Body of pancreas (tissue), 4 donors: ENCODE measurements around the gene ARPIN. TPM values are rescaled to one million over a fixed set of nuclear protein-coding genes. Genes with fewer than 3 reads are reported as not detected.
A peak's percentile ranks its signal among the peaks of the same experiment; 100 is the strongest.

Experiments
- ATAC-seq: fragments of 150-250 bp; one replicate; pipeline ENCODE4 v1.9.1; 2016
- DNase-seq, 4 donors: peaks; one replicate each; pipeline ENCODE4 v3.0.0-alpha.2; 2019
- H3K27ac ChIP-seq, 4 donors: fragments of 200-600 bp; sonication (generic); 1 replicate in 3 of 4; 2 replicates in 1 of 4; pipeline versions ENCODE4 v1.5.1 to v1.6.1; 2016 to 2019; ENCODE audit warnings: mild to moderate bottlenecking in 1 of 4, mixed read lengths in 1 of 4, moderate library complexity in 1 of 4
- H3K27me3 ChIP-seq, 2 donors: fragments of 200-600 bp; sonication (generic); one replicate each; pipeline ENCODE4 v1.6.0; 2016; ENCODE audit warnings: mild to moderate bottlenecking in 1 of 2
- H3K36me3 ChIP-seq, 2 donors: fragments of 200-600 bp; sonication (generic); replicated peaks in 1 of 2; 2 replicates each; pipeline ENCODE4 v1.5.1; 2016; ENCODE audit warnings: low read depth in 2 of 2; ENCODE audit not compliant: insufficient read depth in 1 of 2
- H3K4me1 ChIP-seq: fragments of 200-600 bp; sonication (generic); one replicate; pipeline ENCODE4 v1.6.0; 2016
- H3K4me3 ChIP-seq, 2 donors: fragments of 200-600 bp; sonication (generic); 1 replicate in 1 of 2; 2 replicates in 1 of 2; pipeline ENCODE4 v1.5.1; 2016 to 2019
- H3K9me3 ChIP-seq, 3 donors: fragments of 200-600 bp; sonication (generic); 1 replicate in 2 of 3; 2 replicates in 1 of 3; pipeline ENCODE4 v1.5.1; 2016
- POLR2A ChIP-seq, 3 donors: fragments of 450-650 bp; IDR thresholded peaks; one replicate each; pipeline ENCODE4 v1.6.1; 2016; ENCODE audit warnings: antibody characterized with exemption in 3 of 3, mild to moderate bottlenecking in 2 of 3
- WGBS, 2 donors: methylation state at CpG; one replicate each; pipeline ENCODE4 v1.1.5; 2017; 5-methylcytosine and 5-hydroxymethylcytosine counted together
- intact Hi-C: fragments of 100-400 bp; cut with DNase I; formaldehyde crosslinking; loops from one replicate; pipeline ENCODE4 v1.15.1; 2023
- total RNA-seq, 2 donors: library from RNA; depleted of rRNA; stranded (reverse); fragments of >200 nt; gene quantifications; one replicate each; pipeline ENCODE4 v1.1.0, GENCODE V29; 2016
- TF ChIP-seq, protein P1 (sequence below), 7 experiments: fragments of 450-650 bp in 4 of 7; fragments of 200-600 bp in 3 of 7; sonication (generic) in 3 of 7; IDR thresholded peaks; one replicate each; pipeline ENCODE4 v1.5.1; 2016 to 2019; ENCODE audit warnings: antibody characterized with exemption in 7 of 7

Gene ARPIN
- total RNA-seq, 2 donors from 2014 or later: 23.1 to 40.5 TPM

DNA sequence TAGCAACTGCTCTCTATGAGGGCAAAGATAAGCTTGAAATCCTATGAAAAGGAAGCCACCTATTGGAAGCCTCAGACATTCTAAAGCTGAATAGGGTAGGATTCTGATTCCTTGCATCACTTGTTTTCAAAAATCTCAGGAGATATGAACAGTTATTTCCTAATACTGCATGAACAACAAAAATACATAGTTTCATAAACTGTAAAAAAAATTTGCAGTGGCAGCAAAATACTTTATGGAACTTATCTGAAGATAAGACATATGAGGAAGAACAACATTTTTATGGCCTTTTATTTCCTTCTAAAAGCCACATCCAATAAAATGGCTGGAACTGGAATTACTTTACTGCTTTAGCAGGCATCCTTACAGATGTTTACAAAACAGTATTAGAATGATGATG is 48.8 kb downstream of the ARPIN start:
- ATAC-seq (no peak), DNase-seq (no peak)
- TF ChIP-seq, protein P1, sequence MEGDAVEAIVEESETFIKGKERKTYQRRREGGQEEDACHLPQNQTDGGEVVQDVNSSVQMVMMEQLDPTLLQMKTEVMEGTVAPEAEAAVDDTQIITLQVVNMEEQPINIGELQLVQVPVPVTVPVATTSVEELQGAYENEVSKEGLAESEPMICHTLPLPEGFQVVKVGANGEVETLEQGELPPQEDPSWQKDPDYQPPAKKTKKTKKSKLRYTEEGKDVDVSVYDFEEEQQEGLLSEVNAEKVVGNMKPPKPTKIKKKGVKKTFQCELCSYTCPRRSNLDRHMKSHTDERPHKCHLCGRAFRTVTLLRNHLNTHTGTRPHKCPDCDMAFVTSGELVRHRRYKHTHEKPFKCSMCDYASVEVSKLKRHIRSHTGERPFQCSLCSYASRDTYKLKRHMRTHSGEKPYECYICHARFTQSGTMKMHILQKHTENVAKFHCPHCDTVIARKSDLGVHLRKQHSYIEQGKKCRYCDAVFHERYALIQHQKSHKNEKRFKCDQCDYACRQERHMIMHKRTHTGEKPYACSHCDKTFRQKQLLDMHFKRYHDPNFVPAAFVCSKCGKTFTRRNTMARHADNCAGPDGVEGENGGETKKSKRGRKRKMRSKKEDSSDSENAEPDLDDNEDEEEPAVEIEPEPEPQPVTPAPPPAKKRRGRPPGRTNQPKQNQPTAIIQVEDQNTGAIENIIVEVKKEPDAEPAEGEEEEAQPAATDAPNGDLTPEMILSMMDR (IDR thresholded peaks at IDR 0.05): no peak
- no peak for TF ChIP-seq POLR2A (IDR thresholded peaks at IDR 0.05)
- Histone ChIP-seq H3K36me3 (no peaks in the 10 kb centered on the region), H3K27me3 (no peaks in the 10 kb centered on the region), H3K4me3 (no peak overlapping the region), H3K27ac (peak overlapping the region in 3 of 4 donors; percentile 62 to 93 (median 72)), H3K9me3 (no peaks in the 10 kb centered on the region), H3K4me1 (peaks cover 78% of the 10 kb centered on the region)
- intact Hi-C loops: no loop called here

DNA sequence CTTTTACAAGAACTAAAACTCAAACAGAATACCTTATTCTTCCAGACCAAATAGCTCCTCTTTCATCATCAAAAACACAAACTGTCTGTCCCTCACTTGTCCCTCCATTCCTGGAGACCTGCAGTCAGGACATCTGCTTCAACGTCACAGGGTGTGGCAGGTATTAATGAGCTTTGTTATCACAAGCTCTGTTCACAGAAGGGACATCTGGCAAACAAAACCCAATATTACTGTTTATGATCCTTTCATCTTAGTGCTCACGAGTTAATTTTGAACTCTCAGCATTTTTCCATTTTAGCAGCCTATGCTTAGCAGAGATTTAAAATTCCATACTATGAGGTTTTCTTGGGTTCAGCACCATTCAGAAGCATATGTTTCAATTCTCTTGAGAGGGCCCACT is 51.9 kb downstream of the ARPIN start:
- peak overlapping the region in 3 of 4 donors; percentile 49 to 93 (median 64) for H3K27ac ChIP-seq
- H3K27me3 ChIP-seq: no peaks in the 10 kb centered on the region
- H3K4me3 ChIP-seq: no peak overlapping the region
- WGBS, 2 donors: 16 to 27% methylated on average over 2 of the region's 2 CpGs
- peaks cover 99% of the 10 kb centered on the region for H3K4me1 ChIP-seq
- ATAC-seq (no peak), DNase-seq (no peak)
- intact Hi-C loops: no loop called here
- H3K9me3 ChIP-seq: no peaks in the 10 kb centered on the region
- no peak for TF ChIP-seq POLR2A (IDR thresholded peaks at IDR 0.05)
- TF ChIP-seq, protein P1 (IDR thresholded peaks at IDR 0.05): no peak
- H3K36me3 ChIP-seq: no peaks in the 10 kb centered on the region

DNA sequence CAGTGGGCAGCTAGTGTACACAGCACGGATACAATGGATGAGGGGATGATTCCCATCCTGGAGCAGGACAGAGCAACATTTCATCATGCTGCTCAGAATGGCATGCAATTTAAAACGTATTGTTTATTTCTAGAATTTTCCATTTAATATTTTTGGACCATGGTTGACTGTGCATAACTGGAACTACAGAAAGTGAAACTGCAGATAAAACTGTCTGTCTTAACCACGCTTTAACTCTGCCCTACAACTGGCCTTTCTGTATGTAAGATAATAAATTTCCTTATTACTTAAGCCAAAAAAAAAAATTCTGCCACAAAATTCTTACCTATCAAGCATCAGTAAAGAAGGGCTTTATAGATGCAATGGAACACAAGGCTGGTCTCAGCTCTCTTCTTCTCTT is 52.3 kb downstream of the ARPIN start:
- no peaks in the 10 kb centered on the region for H3K27me3 ChIP-seq
- intact Hi-C loops: no loop called here
- H3K4me3 ChIP-seq: no peak overlapping the region
- DNase-seq (no peak), ATAC-seq (no peak)
- WGBS, 2 donors: 38 to 39% methylated on average over 3 of the region's 3 CpGs
- H3K36me3 ChIP-seq: no peaks in the 10 kb centered on the region
- H3K4me1 ChIP-seq: peaks cover 95% of the 10 kb centered on the region
- H3K27ac ChIP-seq: peak overlapping the region; percentile 20 to 93 (median 56)
- TF ChIP-seq POLR2A (IDR thresholded peaks at IDR 0.05): no peak
- TF ChIP-seq, protein P1 (IDR thresholded peaks at IDR 0.05): no peak
- no peaks in the 10 kb centered on the region for H3K9me3 ChIP-seq

DNA sequence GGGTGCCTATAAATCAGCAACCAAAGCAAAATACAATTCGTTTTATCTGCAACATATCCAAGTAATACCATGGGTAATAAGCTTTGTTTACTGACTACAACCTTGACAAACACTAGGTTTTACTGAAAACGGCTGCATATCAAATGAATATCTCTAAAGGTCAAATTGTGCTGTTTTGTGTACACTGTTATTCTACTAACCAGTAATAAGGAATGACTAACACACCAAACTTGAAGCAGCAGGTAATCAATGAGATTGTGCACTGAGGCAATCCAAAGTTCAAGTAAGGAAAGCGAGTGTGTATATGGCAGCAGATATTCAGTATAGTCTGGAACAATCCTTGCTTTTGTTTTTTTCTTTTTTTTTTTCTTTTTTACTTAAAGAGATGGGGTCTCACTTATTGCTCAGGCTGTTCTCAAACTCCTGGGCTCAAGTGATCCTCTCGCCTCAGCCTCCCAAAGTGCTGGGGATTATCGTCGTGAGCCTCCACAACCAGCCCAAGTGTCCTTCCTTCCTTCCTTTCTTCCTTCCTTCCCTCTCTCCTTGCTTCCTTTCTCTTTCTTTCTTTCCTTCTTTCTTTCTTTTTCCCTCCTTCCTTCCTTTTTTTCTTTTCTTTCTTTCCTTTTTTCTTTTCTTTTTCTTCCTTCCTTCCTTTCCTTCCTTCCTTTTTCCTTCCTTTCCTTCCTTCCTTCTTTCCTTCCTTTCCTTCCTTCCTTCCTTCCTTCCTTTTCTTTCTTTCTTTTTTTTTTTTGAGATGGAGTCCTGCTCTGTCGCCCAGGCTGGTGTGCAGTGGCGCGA is 53.9 kb downstream of the ARPIN start:
- intact Hi-C loops: no loop called here
- peak in 1 of 4 donors; percentile 59 for DNase-seq

More for the DNA sequence above, 53.9 kb downstream of the ARPIN start:
- no peaks in the 10 kb centered on the region for H3K9me3 ChIP-seq
- peaks cover 81% of the 10 kb centered on the region for H3K4me1 ChIP-seq
- no peak overlapping the region for H3K4me3 ChIP-seq
- H3K27ac ChIP-seq: peak overlapping the region; percentile 61 to 93 (median 86)
- H3K36me3 ChIP-seq: no peaks in the 10 kb centered on the region
- ATAC-seq: peak; percentile 87
- TF ChIP-seq, protein P1 (IDR thresholded peaks at IDR 0.05): no peak
- TF ChIP-seq POLR2A (IDR thresholded peaks at IDR 0.05): no peak
- H3K27me3 ChIP-seq: no peaks in the 10 kb centered on the region
- WGBS, 2 donors: 52 to 66% methylated on average over 7 to 9 of the region's 9 CpGs
